Endodermal cell (in vitro differentiated cells): ENCODE results near the gene PDZRN4. TPM values are rescaled to one million over a fixed set of nuclear protein-coding genes. Genes with fewer than 3 reads are reported as not detected.

Experiments used
- DNase-seq: peaks from one replicate; pipeline ENCODE4 v3.0.0-alpha.2; 2017
- H3K27ac ChIP-seq: 2 replicates; pipeline ENCODE4 v1.5.1; 2013; ENCODE audit warnings: mild to moderate bottlenecking, low read depth, low read length, moderate library complexity
- H3K27me3 ChIP-seq: 2 replicates; pipeline ENCODE4 v1.6.1; 2013; ENCODE audit warnings: mild to moderate bottlenecking, low read length, moderate library complexity; ENCODE audit not compliant: insufficient read depth, control insufficient read depth, poor library complexity, severe bottlenecking
- H3K36me3 ChIP-seq: 2 replicates; pipeline ENCODE4 v1.7.0; 2013; ENCODE audit warnings: mild to moderate bottlenecking, low read length, moderate library complexity; ENCODE audit not compliant: control insufficient read depth, insufficient read depth
- H3K4me1 ChIP-seq: one replicate; pipeline ENCODE4 v1.7.0; 2013; ENCODE audit warnings: low read length; ENCODE audit not compliant: control insufficient read depth, insufficient read depth
- H3K4me3 ChIP-seq: 2 replicates; pipeline ENCODE4 v1.5.1; 2013; ENCODE audit warnings: mild to moderate bottlenecking, low read length, moderate library complexity
- H3K9ac ChIP-seq: 2 replicates; pipeline ENCODE4 v1.6.1; 2013; ENCODE audit warnings: mild to moderate bottlenecking, low read length, moderate library complexity; ENCODE audit not compliant: poor library complexity, severe bottlenecking; ENCODE audit errors: extremely low read depth
- H3K9me3 ChIP-seq: 2 replicates; pipeline ENCODE4 v1.6.1; 2013; ENCODE audit warnings: mild to moderate bottlenecking, low read length, moderate library complexity; ENCODE audit not compliant: control insufficient read depth
- H3K27ac Mint-ChIP-seq: 2 replicates; pipeline ENCODE4 v1.8.0; 2020; ENCODE audit warnings: mixed read lengths
- H3K27me3 Mint-ChIP-seq: 2 replicates; pipeline ENCODE4 v1.8.0; 2021; ENCODE audit warnings: mild to moderate bottlenecking, mixed read lengths; ENCODE audit not compliant: insufficient read depth
- H3K36me3 Mint-ChIP-seq: 2 replicates; pipeline ENCODE4 v1.8.0; 2020; ENCODE audit warnings: low read depth, mixed read lengths
- H3K4me1 Mint-ChIP-seq: 2 replicates; pipeline ENCODE4 v1.8.0; 2020; ENCODE audit warnings: mixed read lengths
- H3K4me3 Mint-ChIP-seq: 2 replicates; pipeline ENCODE4 v1.8.0; 2020; ENCODE audit warnings: mild to moderate bottlenecking, moderate library complexity, mixed read lengths
- H3K9me3 Mint-ChIP-seq: 2 replicates; pipeline ENCODE4 v1.8.0; 2020; ENCODE audit warnings: mild to moderate bottlenecking, mixed read lengths
- WGBS, 2 experiments: methylation state at CpG; one replicate each; pipeline versions ENCODE4 v1.1.5 to v1.1.7; 2013; ENCODE audit warnings: missing lambda C conversion rate in 2 of 2, mixed read lengths in 1 of 2; ENCODE audit not compliant: insufficient coverage in 1 of 2, insufficient read length in 1 of 2; 5-methylcytosine and 5-hydroxymethylcytosine counted together
- total RNA-seq, 2 donors: library from RNA; stranded (reverse); fragmentation: NEBNext Ultra II Directional in 1 of 2; extraction: Animal tissue kit (Norgen Biotek cat#: 25700) in 1 of 2; gene quantifications; 2 replicates in 1 of 2; 3 replicates in 1 of 2; pipeline ENCODE4 v1.2.1, GENCODE V29; 2021
- TF ChIP-seq, protein P1 (sequence below): fragments of 200-600 bp; sonication (generic); conservative IDR thresholded peaks from 2 replicates; pipeline ENCODE4 v1.5.0; 2021; ENCODE audit warnings: antibody characterized with exemption, mild to moderate bottlenecking

Gene PDZRN4
- total RNA-seq, 2 donors from 2014 or later: 1.6 to 1.9 TPM

DNA sequence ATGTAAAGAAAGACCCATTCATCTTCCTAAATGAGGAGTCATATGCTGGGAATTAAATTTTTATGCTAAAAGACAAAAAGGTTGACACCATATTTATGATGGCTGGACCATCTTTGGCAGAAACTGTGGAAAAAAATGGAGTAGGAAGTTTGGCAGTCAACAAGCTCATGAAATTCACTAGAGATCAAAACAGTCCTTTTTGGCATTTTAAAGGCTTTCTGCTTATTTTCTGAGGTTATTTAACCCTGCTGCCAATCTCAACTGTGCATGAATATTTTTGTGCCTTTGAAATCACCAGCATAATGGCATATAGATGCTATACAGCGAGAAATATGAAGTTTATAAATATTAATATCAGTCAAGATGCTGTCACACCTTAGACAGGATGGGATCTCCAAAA lies 399.5 kb downstream of the PDZRN4 start:
- Mint-ChIP-seq H3K27ac (no peak overlapping the region), H3K4me3 (no peak overlapping the region), H3K4me1 (no peaks in the 10 kb centered on the region), H3K27me3 (no peaks in the 10 kb centered on the region), H3K36me3 (no peaks in the 10 kb centered on the region), H3K9me3 (no peaks in the 10 kb centered on the region)
- H3K27me3 ChIP-seq: no peaks in the 10 kb centered on the region
- no peak overlapping the region for H3K4me3 ChIP-seq
- DNase-seq: no peak
- H3K4me1 ChIP-seq: no peaks in the 10 kb centered on the region
- no peaks in the 10 kb centered on the region for H3K36me3 ChIP-seq
- H3K9ac ChIP-seq: no peak overlapping the region
- TF ChIP-seq, protein P1, sequence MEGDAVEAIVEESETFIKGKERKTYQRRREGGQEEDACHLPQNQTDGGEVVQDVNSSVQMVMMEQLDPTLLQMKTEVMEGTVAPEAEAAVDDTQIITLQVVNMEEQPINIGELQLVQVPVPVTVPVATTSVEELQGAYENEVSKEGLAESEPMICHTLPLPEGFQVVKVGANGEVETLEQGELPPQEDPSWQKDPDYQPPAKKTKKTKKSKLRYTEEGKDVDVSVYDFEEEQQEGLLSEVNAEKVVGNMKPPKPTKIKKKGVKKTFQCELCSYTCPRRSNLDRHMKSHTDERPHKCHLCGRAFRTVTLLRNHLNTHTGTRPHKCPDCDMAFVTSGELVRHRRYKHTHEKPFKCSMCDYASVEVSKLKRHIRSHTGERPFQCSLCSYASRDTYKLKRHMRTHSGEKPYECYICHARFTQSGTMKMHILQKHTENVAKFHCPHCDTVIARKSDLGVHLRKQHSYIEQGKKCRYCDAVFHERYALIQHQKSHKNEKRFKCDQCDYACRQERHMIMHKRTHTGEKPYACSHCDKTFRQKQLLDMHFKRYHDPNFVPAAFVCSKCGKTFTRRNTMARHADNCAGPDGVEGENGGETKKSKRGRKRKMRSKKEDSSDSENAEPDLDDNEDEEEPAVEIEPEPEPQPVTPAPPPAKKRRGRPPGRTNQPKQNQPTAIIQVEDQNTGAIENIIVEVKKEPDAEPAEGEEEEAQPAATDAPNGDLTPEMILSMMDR: no peak
- 100% methylated on average over 1 of the region's 1 CpG; no CpG with 5 or more reads in 1 of the 2 experiments for WGBS, 2 experiments
- no peak overlapping the region for H3K27ac ChIP-seq
- H3K9me3 ChIP-seq: no peaks in the 10 kb centered on the region

DNA sequence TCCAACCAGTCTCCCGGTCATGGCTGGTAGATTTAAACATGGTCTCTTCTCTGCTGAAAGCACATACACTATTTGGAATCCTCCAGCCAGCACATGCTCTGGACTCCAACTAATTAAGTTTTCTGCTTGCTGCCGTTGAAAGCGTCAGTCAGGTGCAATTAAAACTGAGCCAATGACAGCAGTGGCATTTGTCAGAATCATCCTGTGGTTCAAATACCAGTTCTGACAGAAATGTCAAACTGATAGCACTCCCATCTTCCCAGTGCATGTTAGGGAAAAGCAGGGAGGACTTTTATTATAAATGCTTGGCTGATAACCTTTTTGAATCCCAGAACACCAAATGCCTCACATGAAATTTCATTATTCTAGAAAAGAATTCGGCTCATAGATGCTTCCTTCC lies 401.8 kb downstream of the PDZRN4 start:
- no peaks in the 10 kb centered on the region for H3K36me3 ChIP-seq
- H3K27me3 ChIP-seq: no peaks in the 10 kb centered on the region
- Mint-ChIP-seq H3K27me3 (no peaks in the 10 kb centered on the region), H3K4me3 (no peak overlapping the region), H3K4me1 (no peaks in the 10 kb centered on the region), H3K9me3 (no peaks in the 10 kb centered on the region), H3K27ac (no peak overlapping the region), H3K36me3 (no peaks in the 10 kb centered on the region)
- H3K27ac ChIP-seq: no peak overlapping the region
- WGBS, 2 experiments: 77 to 94% methylated on average over 3 to 4 of the region's 4 CpGs
- H3K9ac ChIP-seq: no peak overlapping the region
- H3K4me1 ChIP-seq: no peaks in the 10 kb centered on the region
- no peak overlapping the region for H3K4me3 ChIP-seq
- TF ChIP-seq, protein P1: no peak
- H3K9me3 ChIP-seq: no peaks in the 10 kb centered on the region
- DNase-seq: no peak

DNA sequence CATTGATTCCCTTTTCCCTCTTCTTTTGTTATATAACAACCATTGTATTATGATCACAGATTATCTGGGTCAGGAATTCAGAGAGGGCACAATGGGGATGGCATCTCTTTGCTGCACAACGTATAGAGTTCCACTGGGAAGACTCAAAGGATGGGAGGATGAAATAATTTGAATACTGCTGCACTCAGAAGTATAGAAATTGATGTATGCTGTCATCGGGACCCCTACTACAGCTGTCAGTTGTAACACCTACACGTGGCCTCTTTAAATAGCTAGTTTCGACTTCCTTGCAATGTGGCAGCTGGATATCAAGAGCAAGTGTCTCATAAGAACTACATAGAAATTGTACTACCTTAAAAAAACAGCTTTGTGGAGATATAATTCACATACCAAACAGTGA lies 408.1 kb downstream of the PDZRN4 start:
- Histone ChIP-seq H3K4me3 (no peak overlapping the region), H3K9ac (no peak overlapping the region), H3K36me3 (no peaks in the 10 kb centered on the region), H3K9me3 (no peaks in the 10 kb centered on the region), H3K27ac (no peak overlapping the region), H3K27me3 (no peaks in the 10 kb centered on the region), H3K4me1 (no peaks in the 10 kb centered on the region)
- 66 to 70% methylated on average over 4 of the region's 4 CpGs for WGBS, 2 experiments
- Mint-ChIP-seq H3K27ac (no peak overlapping the region), H3K27me3 (no peaks in the 10 kb centered on the region), H3K4me1 (no peaks in the 10 kb centered on the region), H3K9me3 (peaks cover 4% of the 10 kb centered on the region), H3K36me3 (no peaks in the 10 kb centered on the region), H3K4me3 (no peak overlapping the region)
- TF ChIP-seq, protein P1: no peak
- no peak for DNase-seq
